ENCODE results near the gene DARS2. TPM values are rescaled to one million over a fixed set of nuclear protein-coding genes. Genes with fewer than 3 reads are reported as not detected.

Gene DARS2
- total RNA-seq, 1 experiment from 2014 or later, result 77.3 TPM

DNA sequence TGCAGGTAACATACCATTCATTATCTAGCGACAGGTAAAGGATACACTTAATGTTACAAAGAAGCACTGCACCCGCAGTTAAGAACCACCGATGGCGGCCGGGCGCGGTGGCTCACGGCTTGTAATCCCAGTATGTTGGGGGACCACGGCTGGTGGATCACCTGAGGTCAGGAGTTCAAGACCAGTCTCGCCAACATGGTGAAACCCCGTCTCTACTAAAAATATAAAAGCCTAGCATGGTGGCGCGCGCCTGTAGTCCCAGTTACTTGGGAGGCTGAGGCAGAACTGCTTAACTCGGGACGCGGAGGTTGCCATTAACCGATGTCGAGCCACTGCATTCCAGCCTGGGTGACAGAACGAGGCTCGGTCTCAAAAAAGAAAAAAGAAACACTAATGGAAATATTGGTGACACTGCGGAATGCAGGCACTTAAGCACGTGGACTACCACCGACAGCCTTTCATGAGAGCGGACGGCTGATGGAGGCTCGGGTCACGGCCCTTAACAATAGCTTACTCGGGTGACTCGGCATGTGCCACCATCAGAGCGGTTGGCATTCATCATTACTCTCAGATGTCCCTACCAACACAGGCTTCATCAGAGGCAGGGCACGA lies 42.8 kb downstream of the DARS2 start:
- Histone ChIP-seq H4K20me1 (ENCODE audit: low read length) (peaks cover 44% of the 10 kb centered on the region), H3K36me3 (ENCODE audit: low read depth, low read length) (peaks cover 51% of the 10 kb centered on the region), H3K4me3 (ENCODE audit: low read length) (peak overlapping the region; percentile 100), H3K9ac (ENCODE audit: low read length) (peak overlapping the region; percentile 99), H2AFZ (ENCODE audit: low read length) (no peak overlapping the region), H3K9me3 (ENCODE audit: low read length) (no peaks in the 10 kb centered on the region), H3K4me1 (ENCODE audit: insufficient read depth, low read length) (peaks cover 19% of the 10 kb centered on the region), H3K27ac (ENCODE audit: low read length) (peak overlapping the region; percentile 67), H3K79me2 (ENCODE audit: low read length) (peaks cover 29% of the 10 kb centered on the region), H3K9me2 (replicated peaks; ENCODE audit: low read length) (no peaks in the 10 kb centered on the region), H3K27me3 (ENCODE audit: low read length) (no peaks in the 10 kb centered on the region), H3F3A (ENCODE audit: low read length, unreplicated experiment) (peaks cover 35% of the 10 kb centered on the region), H3K4me2 (ENCODE audit: low read length) (peak overlapping the region; percentile 99)
- CTCF ChIA-PET, result no interaction called here
- intact Hi-C loops (cut with micrococcal nuclease), result no loop called here
- POLR2A ChIA-PET (ENCODE audit: unreplicated experiment), result no interaction called here
- TSS peak; percentile 68 for BruUV-seq (replicated peaks)
- ATAC-seq (no peak), DNase-seq (no peak)
- TF ChIP-seq EZH2phosphoT487 (IDR thresholded peaks at IDR 0.05; ENCODE audit: borderline replicate concordance, low read length) (no peak), EZH2 (IDR thresholded peaks at IDR 0.05; ENCODE audit: low read length, unreplicated experiment) (no peak)
- TF ChIP-seq, protein P1, sequence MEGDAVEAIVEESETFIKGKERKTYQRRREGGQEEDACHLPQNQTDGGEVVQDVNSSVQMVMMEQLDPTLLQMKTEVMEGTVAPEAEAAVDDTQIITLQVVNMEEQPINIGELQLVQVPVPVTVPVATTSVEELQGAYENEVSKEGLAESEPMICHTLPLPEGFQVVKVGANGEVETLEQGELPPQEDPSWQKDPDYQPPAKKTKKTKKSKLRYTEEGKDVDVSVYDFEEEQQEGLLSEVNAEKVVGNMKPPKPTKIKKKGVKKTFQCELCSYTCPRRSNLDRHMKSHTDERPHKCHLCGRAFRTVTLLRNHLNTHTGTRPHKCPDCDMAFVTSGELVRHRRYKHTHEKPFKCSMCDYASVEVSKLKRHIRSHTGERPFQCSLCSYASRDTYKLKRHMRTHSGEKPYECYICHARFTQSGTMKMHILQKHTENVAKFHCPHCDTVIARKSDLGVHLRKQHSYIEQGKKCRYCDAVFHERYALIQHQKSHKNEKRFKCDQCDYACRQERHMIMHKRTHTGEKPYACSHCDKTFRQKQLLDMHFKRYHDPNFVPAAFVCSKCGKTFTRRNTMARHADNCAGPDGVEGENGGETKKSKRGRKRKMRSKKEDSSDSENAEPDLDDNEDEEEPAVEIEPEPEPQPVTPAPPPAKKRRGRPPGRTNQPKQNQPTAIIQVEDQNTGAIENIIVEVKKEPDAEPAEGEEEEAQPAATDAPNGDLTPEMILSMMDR (conservative IDR thresholded peaks at IDR 0.05; ENCODE audit: low read depth, low read length), result no peak

DNA sequence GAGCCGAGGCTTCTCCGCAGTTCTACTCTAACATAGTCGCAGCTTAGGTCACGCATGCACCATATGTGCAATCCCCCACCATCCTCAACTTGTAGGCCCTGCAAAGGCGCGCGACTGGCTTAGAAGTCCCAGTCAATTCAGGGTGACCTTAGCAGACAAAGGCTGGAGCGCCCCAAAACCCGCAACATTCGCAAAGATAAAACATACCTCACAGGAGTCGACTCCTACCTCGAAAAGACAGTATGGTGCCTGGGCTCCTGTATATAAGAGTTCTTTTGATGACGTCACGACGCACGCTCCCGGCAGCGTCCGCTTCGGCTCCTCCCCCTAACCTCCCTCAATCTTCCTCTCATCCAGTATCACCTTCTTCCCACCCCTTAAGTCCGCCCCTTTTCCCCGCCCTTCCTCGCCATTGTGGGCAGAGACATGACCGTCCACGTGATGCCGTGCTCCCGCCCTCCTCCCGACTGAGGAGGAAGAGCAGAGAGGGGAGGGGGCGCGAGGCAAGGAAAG lies 43.3 kb downstream of the DARS2 start, which contains the start of gene GAS5:
Gene GAS5, minus strand, starts transcription at position 237 of the 513 bp plus-strand sequence.
- Histone ChIP-seq H3K36me3 (ENCODE audit: low read depth, low read length) (peaks cover 48% of the 10 kb centered on the region), H3K4me2 (ENCODE audit: low read length) (peak within 1 kb of the TSS; percentile 99), H3K27ac (ENCODE audit: low read length) (peak within 1 kb of the TSS; percentile 85), H3F3A (ENCODE audit: low read length, unreplicated experiment) (peaks cover 35% of the 10 kb centered on the region), H3K27me3 (ENCODE audit: low read length) (no peaks in the 10 kb centered on the region), H4K20me1 (ENCODE audit: low read length) (peaks cover 43% of the 10 kb centered on the region), H3K79me2 (ENCODE audit: low read length) (peaks cover 29% of the 10 kb centered on the region), H3K9me2 (replicated peaks; ENCODE audit: low read length) (no peaks in the 10 kb centered on the region), H3K4me3 (ENCODE audit: low read length) (peak within 1 kb of the TSS; percentile 100), H3K4me1 (ENCODE audit: insufficient read depth, low read length) (peaks cover 19% of the 10 kb centered on the region), H3K9me3 (ENCODE audit: low read length) (no peaks in the 10 kb centered on the region), H3K9ac (ENCODE audit: low read length) (peak within 1 kb of the TSS; percentile 99), H2AFZ (ENCODE audit: low read length) (peak within 1 kb of the TSS; percentile 84)
- CTCF ChIA-PET, result no interaction called here
- DNase-seq (peak; percentile 97), ATAC-seq (peak; percentile 85)
- intact Hi-C loops (cut with micrococcal nuclease), result loop anchor here (1.0 kb wide), 1 partner anchor 44 kb away; the partner anchor contains the start of genes CENPL and DARS2
- BruUV-seq (replicated peaks), result no TSS peak
- TF ChIP-seq EZH2 (IDR thresholded peaks at IDR 0.05; ENCODE audit: low read length, unreplicated experiment), result no peak
- TF ChIP-seq EZH2phosphoT487 (IDR thresholded peaks at IDR 0.05; ENCODE audit: borderline replicate concordance, low read length), result no peak
- TF ChIP-seq, protein P1 (conservative IDR thresholded peaks at IDR 0.05; ENCODE audit: low read depth, low read length), result no peak
- POLR2A ChIA-PET (ENCODE audit: unreplicated experiment), result interaction anchor here (0.5 to 1.0 kb wide), 8 partner anchors 24 to 820 kb away, joined by 3 to 24 read pairs (median 5); no protein-coding TSS in a partner anchor
